ENCODE data around the gene SLK. TPM values are rescaled to one million over a fixed set of nuclear protein-coding genes. Genes with fewer than 3 reads are reported as not detected.

Gene SLK
- total and polyA plus RNA-seq, 10 of the 15 experiments (the other 5 are each of a cell fraction or from before 2014, with no cell fraction given): 2.5 to 24.2 (median 11.1) TPM

DNA sequence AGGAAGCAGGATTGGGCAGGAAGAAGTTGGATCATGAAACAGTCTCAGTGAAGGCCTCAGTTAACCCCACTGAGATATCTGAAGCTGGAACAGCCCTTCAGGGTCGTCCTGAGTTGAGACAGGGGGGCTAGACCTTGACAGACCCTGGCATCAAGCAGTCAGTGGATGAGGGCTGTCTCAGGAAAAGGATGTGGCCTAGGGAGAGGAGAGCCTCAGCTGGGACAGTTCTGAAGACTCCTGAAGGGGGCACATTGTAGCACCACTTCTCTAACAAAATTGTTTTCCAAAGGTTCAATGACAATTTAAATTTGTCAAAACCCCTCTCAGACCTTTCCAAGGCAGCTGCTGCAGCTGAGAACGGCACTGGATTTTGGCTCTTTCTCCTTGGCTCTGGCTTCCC, 15.8 kb upstream of the SLK start:
- H3K27ac ChIP-seq (ENCODE audit: control insufficient read depth, insufficient read depth): no peak overlapping the region
- CTCF ChIA-PET: interaction anchor here (1.4 to 1.7 kb wide), 2 partner anchors 13 to 130 kb away, joined by 4 read pairs; no protein-coding TSS in a partner anchor
- H2AFZ ChIP-seq (ENCODE audit: control insufficient read depth, low read depth, low read length): no peak overlapping the region
- no peaks in the 10 kb centered on the region for H3K4me1 ChIP-seq (ENCODE audit: control insufficient read depth, insufficient read depth, low read length)
- H3K27me3 ChIP-seq (replicated peaks in 1 of 2; ENCODE audit: control insufficient read depth in 2 of 2, insufficient read depth in 2 of 2, low read length in 1 of 2): peaks cover 0 to 2% of the 10 kb centered on the region in 2 experiments; a peak in 2 of 4 replicates
- 50% methylated on average over 2 of the region's 2 CpGs for WGBS (ENCODE audit: insufficient coverage, insufficient replicate concordance, low lambda C conversion rate, missing lambda C conversion rate)
- no peak overlapping the region for H3K9ac ChIP-seq (ENCODE audit: control insufficient read depth, insufficient read depth, low read length)
- H3K4me3 ChIP-seq: no peak overlapping the region
- ATAC-seq: no peak
- no peaks in the 10 kb centered on the region for H3K79me2 ChIP-seq (ENCODE audit: control insufficient read depth, insufficient read depth, low read length)
- POLR2A ChIA-PET: no interaction called here
- no peak for DNase-seq (ENCODE audit: low read depth, low spot score)
- H3K4me2 ChIP-seq (ENCODE audit: control insufficient read depth, insufficient read depth): no peak overlapping the region
- SMC1A ChIA-PET (ENCODE audit: uncharacterized antibody, unreplicated experiment): interaction anchor here (1.1 kb wide), 1 partner anchor 10 kb away, joined by 3 read pairs; no protein-coding TSS in a partner anchor
- FAIRE-seq: no peak
- no TSS peak for BruUV-seq (replicated peaks)
- RAD21 ChIA-PET (ENCODE audit: unreplicated experiment): no interaction called here
- in situ Hi-C loops (cut with MboI) (no loop called here), intact Hi-C loops (cut with micrococcal nuclease; ENCODE audit: unreplicated experiment) (no loop called here)
- no peaks in the 10 kb centered on the region for H3K9me3 ChIP-seq (replicated peaks; ENCODE audit: control insufficient read depth, insufficient read depth, low read length)
- H4K20me1 ChIP-seq (ENCODE audit: control insufficient read depth, insufficient read depth): no peaks in the 10 kb centered on the region
- no peaks in the 10 kb centered on the region for H3K36me3 ChIP-seq (ENCODE audit: control insufficient read depth in 2 of 2, insufficient read depth in 2 of 2, low read length in 1 of 2)
- TF ChIP-seq YY1 (IDR thresholded peaks at IDR 0.05; ENCODE audit: low read depth, low read length) (no peak), BHLHE40 (IDR thresholded peaks at IDR 0.05; ENCODE audit: borderline replicate concordance in 1 of 2, low read depth in 2 of 2, low read length in 1 of 2) (no peak), RBBP5 (conservative IDR thresholded peaks at IDR 0.05) (no peak), BACH1 (IDR thresholded peaks at IDR 0.05; ENCODE audit: borderline replicate concordance) (no peak), ZBTB11 (CRISPR knock-in tag; IDR thresholded peaks at IDR 0.05) (no peak), RAD21 (IDR thresholded peaks at IDR 0.05; ENCODE audit: insufficient read depth, low read depth, low read length) (no peak), IKZF2 (IDR thresholded peaks at IDR 0.05) (no peak), TCF12 (IDR thresholded peaks at IDR 0.05; ENCODE audit: low read depth, low read length) (no peak), EZH2 (IDR thresholded peaks at IDR 0.05; ENCODE audit: borderline replicate concordance, control insufficient read depth, low read depth, low read length) (no peak), NR2C2 (IDR thresholded peaks at IDR 0.05; ENCODE audit: borderline replicate concordance, control insufficient read depth, insufficient read length, low read depth) (no peak), IRF4 (IDR thresholded peaks at IDR 0.05; ENCODE audit: low read depth, low read length) (no peak), CTCF (IDR thresholded peaks at IDR 0.05 in 2 of 3, conservative IDR thresholded peaks at IDR 0.05 in 1 of 3; ENCODE audit: control insufficient read depth in 2 of 3, extremely low read depth in 1 of 3, insufficient read depth in 1 of 3, low read depth in 3 of 3, low read length in 3 of 3) (no peak), CHD1 (IDR thresholded peaks at IDR 0.05; ENCODE audit: low read depth, low read length) (no peak), CBX5 (IDR thresholded peaks at IDR 0.05; ENCODE audit: low read depth) (no peak)
- TF ChIP-seq, protein P1, sequence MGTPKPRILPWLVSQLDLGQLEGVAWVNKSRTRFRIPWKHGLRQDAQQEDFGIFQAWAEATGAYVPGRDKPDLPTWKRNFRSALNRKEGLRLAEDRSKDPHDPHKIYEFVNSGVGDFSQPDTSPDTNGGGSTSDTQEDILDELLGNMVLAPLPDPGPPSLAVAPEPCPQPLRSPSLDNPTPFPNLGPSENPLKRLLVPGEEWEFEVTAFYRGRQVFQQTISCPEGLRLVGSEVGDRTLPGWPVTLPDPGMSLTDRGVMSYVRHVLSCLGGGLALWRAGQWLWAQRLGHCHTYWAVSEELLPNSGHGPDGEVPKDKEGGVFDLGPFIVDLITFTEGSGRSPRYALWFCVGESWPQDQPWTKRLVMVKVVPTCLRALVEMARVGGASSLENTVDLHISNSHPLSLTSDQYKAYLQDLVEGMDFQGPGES (IDR thresholded peaks at IDR 0.05): no peak

Measured in GM12878 (cell line).